GM23248 (cell line): ENCODE measurements around the gene FAM90A26. TPM values are rescaled to one million over a fixed set of nuclear protein-coding genes. Genes with fewer than 3 reads are reported as not detected.
"Not testable (repeated sequence)": the region's sequence is repeated elsewhere in the genome, so short reads cannot be mapped to it uniquely, and the experiment has no call there.

Experiments
- DNase-seq: peaks from one replicate; pipeline ENCODE4 v3.0.0-alpha.2; 2015
- H2AFZ ChIP-seq: fragments of 200-600 bp; sonication (generic); 2 replicates; pipeline ENCODE4 v1.6.1; 2016; ENCODE audit warnings: antibody characterized with exemption
- H3F3A ChIP-seq: fragments of 200-600 bp; sonication (generic); 2 replicates; pipeline ENCODE4 v1.6.1; 2016; ENCODE audit warnings: mild to moderate bottlenecking, antibody characterized with exemption, mixed run types; ENCODE audit not compliant: insufficient read depth
- H3K27ac ChIP-seq: fragments of 200-600 bp; sonication (generic); 2 replicates; pipeline ENCODE4 v1.5.1; 2016; ENCODE audit warnings: mild to moderate bottlenecking
- H3K27me3 ChIP-seq: fragments of 200-600 bp; sonication (generic); replicated peaks from 2 replicates; pipeline ENCODE4 v1.6.1; 2016; ENCODE audit warnings: mild to moderate bottlenecking; ENCODE audit not compliant: insufficient read depth
- H3K36me3 ChIP-seq: fragments of 200-600 bp; sonication (generic); 2 replicates; pipeline ENCODE4 v1.6.1; 2016; ENCODE audit warnings: low read depth, mild to moderate bottlenecking
- H3K4me1 ChIP-seq: fragments of 200-600 bp; sonication (generic); 2 replicates; pipeline ENCODE4 v1.6.1; 2016; ENCODE audit warnings: mild to moderate bottlenecking; ENCODE audit not compliant: insufficient read depth
- H3K4me2 ChIP-seq: fragments of 200-600 bp; sonication (generic); one replicate; pipeline ENCODE4 v1.6.1; 2016; ENCODE audit warnings: mild to moderate bottlenecking; ENCODE audit not compliant: unreplicated experiment
- H3K4me3 ChIP-seq: fragments of 200-600 bp; sonication (generic); 2 replicates; pipeline ENCODE4 v1.5.1; 2016; ENCODE audit warnings: mild to moderate bottlenecking
- H3K79me2 ChIP-seq: fragments of 200-600 bp; sonication (generic); 2 replicates; pipeline ENCODE4 v1.6.1; 2016; ENCODE audit warnings: mild to moderate bottlenecking; ENCODE audit not compliant: insufficient read depth
- H3K9ac ChIP-seq: fragments of 200-600 bp; sonication (generic); 2 replicates; pipeline ENCODE4 v1.6.1; 2016; ENCODE audit warnings: mild to moderate bottlenecking
- H3K9me2 ChIP-seq: fragments of 200-600 bp; sonication (generic); 2 replicates; pipeline ENCODE4 v1.6.1; 2016; ENCODE audit warnings: mixed run types, mild to moderate bottlenecking, moderate library complexity; ENCODE audit not compliant: insufficient read depth
- H3K9me3 ChIP-seq: fragments of 200-600 bp; sonication (generic); one replicate; pipeline ENCODE4 v1.6.1; 2017; ENCODE audit warnings: low read depth
- H4K20me1 ChIP-seq: fragments of 200-600 bp; sonication (generic); 2 replicates; pipeline ENCODE4 v1.6.0; 2016; ENCODE audit not compliant: insufficient read depth
- WGBS, 2 experiments: methylation state at CpG; one replicate each; pipeline ENCODE4 v1.1.6; 2015 to 2017; ENCODE audit warnings: low lambda C conversion rate in 2 of 2, low coverage in 1 of 2; ENCODE audit errors: missing lambda C conversion rate in 2 of 2; 5-methylcytosine and 5-hydroxymethylcytosine counted together
- in situ Hi-C: fragments of 300-500 bp; cut with MboI; formaldehyde crosslinking; loops from 2 replicates; pipeline ENCODE4 v1.15.0; 2020
- polyA plus RNA-seq: library from polyadenylated mRNA; unstranded; fragments of >200 nt; fragmentation: Nextera tagmentation; extraction: Ambion mirVana; gene quantifications from 2 replicates; pipeline ENCODE4 v1.2.1, GENCODE V29; 2016
- total RNA-seq: library from RNA; depleted of rRNA; stranded (reverse); fragments of >200 nt; shearing (Covaris generic); gene quantifications from 2 replicates; pipeline ENCODE4 v1.2.3, GENCODE V29; 2014; rRNA removed

The FAM90A26 gene
- total RNA-seq (not detected in 2 replicates), polyA plus RNA-seq (not detected in 2 replicates)

GRCh38 chr4:9169791-9170459 lies at the start of gene FAM90A26:
Gene FAM90A26, plus strand, starts transcription at chr4:9170409. Its CDS starts 2,764 bp downstream, at chr4:9173173.
- H3K36me3 ChIP-seq, H3K4me3 ChIP-seq, DNase-seq, H3K9me3 ChIP-seq, H3K4me2 ChIP-seq, H3K79me2 ChIP-seq, in situ Hi-C loops, H4K20me1 ChIP-seq, H2AFZ ChIP-seq, H3K9ac ChIP-seq, H3K9me2 ChIP-seq, H3K4me1 ChIP-seq, H3F3A ChIP-seq, H3K27me3 ChIP-seq, H3K27ac ChIP-seq: not testable (repeated sequence)
- no CpG with 5 or more reads among the region's 11 CpGs for WGBS, 2 experiments

GRCh38 chr4:9122711-9123110 lies 47.5 kb upstream of the FAM90A26 start:
- H3K4me3 ChIP-seq, H3K36me3 ChIP-seq, H3K4me1 ChIP-seq, H3K9me3 ChIP-seq, H3K4me2 ChIP-seq, H2AFZ ChIP-seq, H3K27ac ChIP-seq, H3F3A ChIP-seq, H3K9ac ChIP-seq, DNase-seq, H4K20me1 ChIP-seq, H3K9me2 ChIP-seq, H3K27me3 ChIP-seq, in situ Hi-C loops, H3K79me2 ChIP-seq: not testable (repeated sequence)
- WGBS, 2 experiments, result 83% methylated on average over 8 of the region's 8 CpGs

- peak overlapping the region; percentile 69 for H3K4me2 ChIP-seq
- in situ Hi-C loops, H3K27me3 ChIP-seq: not testable (repeated sequence)
Measured at GRCh38 chr4:9123572-9124007, 46.6 kb upstream of the FAM90A26 start.

GRCh38 chr4:9125601-9126161 lies 44.5 kb upstream of the FAM90A26 start:
- H3F3A ChIP-seq, H4K20me1 ChIP-seq, H3K27ac ChIP-seq, H3K4me3 ChIP-seq, H3K79me2 ChIP-seq, DNase-seq, H3K4me2 ChIP-seq, H3K9ac ChIP-seq, in situ Hi-C loops, H2AFZ ChIP-seq, H3K9me2 ChIP-seq, H3K9me3 ChIP-seq, H3K4me1 ChIP-seq, H3K27me3 ChIP-seq, H3K36me3 ChIP-seq: not testable (repeated sequence)
- 52 to 53% methylated on average over 3 of the region's 3 CpGs for WGBS, 2 experiments

More at GRCh38 chr4:9123572-9124007, 46.6 kb upstream of the FAM90A26 start:
- H3K4me1 ChIP-seq, H3K9ac ChIP-seq, H4K20me1 ChIP-seq, H3K9me3 ChIP-seq, H3K27ac ChIP-seq, H3K9me2 ChIP-seq, H3K36me3 ChIP-seq, H3K79me2 ChIP-seq, H3F3A ChIP-seq: not testable (repeated sequence)
- H2AFZ ChIP-seq, result 0 out of 2 replicates have a peak overlapping the region, but pooled peaks have one; percentile 0
- DNase-seq, result peak; percentile 51
- 2 to 4% methylated on average over 13 of the region's 13 CpGs for WGBS, 2 experiments
- H3K4me3 ChIP-seq, result peak overlapping the region; percentile 32; the same call in 1 of the 2 replicates

GRCh38 chr4:9131420-9131819 lies 38.8 kb upstream of the FAM90A26 start:
- peak; percentile 73 for DNase-seq
- H3F3A ChIP-seq, in situ Hi-C loops, H3K36me3 ChIP-seq, H3K4me2 ChIP-seq, H3K4me1 ChIP-seq, H4K20me1 ChIP-seq, H3K9me3 ChIP-seq, H3K9me2 ChIP-seq, H2AFZ ChIP-seq, H3K27ac ChIP-seq, H3K4me3 ChIP-seq, H3K9ac ChIP-seq, H3K79me2 ChIP-seq, H3K27me3 ChIP-seq: not testable (repeated sequence)
- 1 to 3% methylated on average over 7 of the region's 7 CpGs for WGBS, 2 experiments

- H2AFZ ChIP-seq, H3K36me3 ChIP-seq, H3K4me1 ChIP-seq, H3K4me2 ChIP-seq, H3K27me3 ChIP-seq, DNase-seq, H4K20me1 ChIP-seq, H3F3A ChIP-seq, H3K9ac ChIP-seq, H3K9me2 ChIP-seq, in situ Hi-C loops, H3K79me2 ChIP-seq, H3K9me3 ChIP-seq, H3K27ac ChIP-seq, H3K4me3 ChIP-seq: not testable (repeated sequence)
- WGBS, 2 experiments, result 85 to 87% methylated on average over 4 of the region's 4 CpGs
Measured at GRCh38 chr4:9132849-9133248, 37.4 kb upstream of the FAM90A26 start.

GRCh38 chr4:9134011-9134410 lies 36.2 kb upstream of the FAM90A26 start:
- H2AFZ ChIP-seq, H3K9ac ChIP-seq, H4K20me1 ChIP-seq, H3F3A ChIP-seq, H3K4me3 ChIP-seq, H3K36me3 ChIP-seq, H3K27me3 ChIP-seq, H3K9me2 ChIP-seq, H3K9me3 ChIP-seq, H3K4me1 ChIP-seq, DNase-seq, H3K27ac ChIP-seq, in situ Hi-C loops, H3K79me2 ChIP-seq, H3K4me2 ChIP-seq: not testable (repeated sequence)
- WGBS, 2 experiments, result 83 to 92% methylated on average over 5 of the region's 5 CpGs
